Epithelial cell of prostate (primary cell): ENCODE data around the gene GCN1.

ENCODE experiments used
- DNase-seq: peaks from one replicate; pipeline ENCODE4 v3.0.0-alpha.2; 2011; ENCODE audit warnings: low read depth, low spot score
- H3K27ac ChIP-seq: fragments of 450-650 bp; 2 replicates; pipeline ENCODE4 v1.5.1; 2017; ENCODE audit warnings: mild to moderate bottlenecking

The GCN1 gene

GRCh38 chr12:120156315-120157259, 37.9 kb downstream of the GCN1 start:
- DNase-seq: no peak
- no peak overlapping the region for H3K27ac ChIP-seq

- H3K27ac ChIP-seq: no peak overlapping the region
- DNase-seq: no peak
These were observed 39.4 kb downstream of the GCN1 start for GRCh38 chr12:120155072-120155471.

GRCh38 chr12:120150919-120151525, 43.5 kb downstream of the GCN1 start:
- no peak for DNase-seq
- no peak overlapping the region for H3K27ac ChIP-seq

GRCh38 chr12:120148011-120148410, 46.5 kb downstream of the GCN1 start:
- H3K27ac ChIP-seq: no peak overlapping the region
- DNase-seq: no peak

- H3K27ac ChIP-seq: no peak overlapping the region
- no peak for DNase-seq
These were observed 49.4 kb downstream of the GCN1 start for GRCh38 chr12:120145164-120145563.

GRCh38 chr12:120144215-120144614, 50.3 kb downstream of the GCN1 start:
- no peak for DNase-seq
- H3K27ac ChIP-seq: no peak overlapping the region

GRCh38 chr12:120142231-120142877, 52.2 kb downstream of the GCN1 start:
- no peak for DNase-seq
- H3K27ac ChIP-seq: no peak overlapping the region

- H3K27ac ChIP-seq: no peak overlapping the region
- no peak for DNase-seq
These were observed 53.2 kb downstream of the GCN1 start for GRCh38 chr12:120141336-120141735.

GRCh38 chr12:120140603-120141002, 53.9 kb downstream of the GCN1 start:
- DNase-seq: no peak

GRCh38 chr12:120139958-120140357, 54.6 kb downstream of the GCN1 start:
- DNase-seq: no peak
- H3K27ac ChIP-seq: no peak overlapping the region

More at GRCh38 chr12:120140603-120141002, 53.9 kb downstream of the GCN1 start:
- no peak overlapping the region for H3K27ac ChIP-seq

GRCh38 chr12:120138366-120138765, 56.1 kb downstream of the GCN1 start:
- H3K27ac ChIP-seq: no peak overlapping the region
- DNase-seq: no peak

GRCh38 chr12:120137833-120138232, 56.7 kb downstream of the GCN1 start:
- DNase-seq: no peak
- no peak overlapping the region for H3K27ac ChIP-seq

GRCh38 chr12:120136093-120136770, 58.3 kb downstream of the GCN1 start:
- H3K27ac ChIP-seq: no peak overlapping the region
- DNase-seq: no peak

GRCh38 chr12:120134307-120134980, 60.1 kb downstream of the GCN1 start:
- no peak for DNase-seq
- no peak overlapping the region for H3K27ac ChIP-seq

- H3K27ac ChIP-seq: no peak overlapping the region
- DNase-seq: no peak
These were observed 61.6 kb downstream of the GCN1 start for GRCh38 chr12:120132863-120133385.

- DNase-seq: no peak
- no peak overlapping the region for H3K27ac ChIP-seq
These were observed 62.3 kb downstream of the GCN1 start for GRCh38 chr12:120132054-120132836.

GRCh38 chr12:120131116-120131515, 63.4 kb downstream of the GCN1 start:
- DNase-seq: no peak

GRCh38 chr12:120130011-120130410, 64.5 kb downstream of the GCN1 start:
- no peak for DNase-seq
- no peak overlapping the region for H3K27ac ChIP-seq

More at GRCh38 chr12:120131116-120131515, 63.4 kb downstream of the GCN1 start:
- H3K27ac ChIP-seq: no peak overlapping the region

- DNase-seq: no peak
- H3K27ac ChIP-seq: peak overlapping the region; percentile 1
These were observed 67.9 kb downstream of the GCN1 start for GRCh38 chr12:120126635-120127005.
